ENCODE measurements around the gene ZMIZ1.
A peak's percentile ranks its signal among the peaks of the same experiment; 100 is the strongest.

The ZMIZ1 gene

DNA sequence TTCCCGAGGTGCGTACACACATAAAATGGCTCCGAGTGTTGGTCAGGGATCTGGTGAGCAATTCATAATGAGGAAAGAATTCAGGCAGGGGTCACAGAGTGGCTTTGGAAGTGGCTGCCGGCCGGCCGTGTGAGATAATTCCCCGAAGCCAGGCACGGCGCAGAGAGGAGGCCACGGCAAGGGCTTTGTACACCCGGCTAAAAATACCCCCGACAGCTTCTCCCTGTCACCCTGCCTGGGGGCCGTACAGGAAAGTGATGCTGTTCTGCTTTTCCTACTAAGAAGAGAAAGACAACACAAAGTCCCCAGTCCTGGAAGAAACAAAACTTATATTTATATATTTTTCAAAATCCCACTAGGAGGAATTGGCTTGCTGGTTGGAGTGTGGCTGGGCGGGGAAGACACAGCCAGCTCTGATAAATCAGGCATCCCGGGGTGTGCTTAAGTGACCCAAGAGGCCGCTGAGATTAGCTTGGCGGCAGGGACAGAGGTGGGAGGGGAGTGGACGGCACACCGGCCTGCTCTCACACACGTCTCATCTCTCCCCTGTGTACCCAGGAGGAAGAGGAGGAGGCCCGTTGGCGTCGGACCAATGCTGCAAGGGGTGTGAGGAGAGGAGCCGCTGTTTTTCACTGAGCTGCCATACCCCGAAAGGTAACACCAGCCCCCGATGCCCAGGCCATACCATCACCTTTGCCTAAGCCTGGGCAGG, 70.5 kb downstream of the ZMIZ1 start:
- DNase-seq (ENCODE audit: low spot score): no peak

DNA sequence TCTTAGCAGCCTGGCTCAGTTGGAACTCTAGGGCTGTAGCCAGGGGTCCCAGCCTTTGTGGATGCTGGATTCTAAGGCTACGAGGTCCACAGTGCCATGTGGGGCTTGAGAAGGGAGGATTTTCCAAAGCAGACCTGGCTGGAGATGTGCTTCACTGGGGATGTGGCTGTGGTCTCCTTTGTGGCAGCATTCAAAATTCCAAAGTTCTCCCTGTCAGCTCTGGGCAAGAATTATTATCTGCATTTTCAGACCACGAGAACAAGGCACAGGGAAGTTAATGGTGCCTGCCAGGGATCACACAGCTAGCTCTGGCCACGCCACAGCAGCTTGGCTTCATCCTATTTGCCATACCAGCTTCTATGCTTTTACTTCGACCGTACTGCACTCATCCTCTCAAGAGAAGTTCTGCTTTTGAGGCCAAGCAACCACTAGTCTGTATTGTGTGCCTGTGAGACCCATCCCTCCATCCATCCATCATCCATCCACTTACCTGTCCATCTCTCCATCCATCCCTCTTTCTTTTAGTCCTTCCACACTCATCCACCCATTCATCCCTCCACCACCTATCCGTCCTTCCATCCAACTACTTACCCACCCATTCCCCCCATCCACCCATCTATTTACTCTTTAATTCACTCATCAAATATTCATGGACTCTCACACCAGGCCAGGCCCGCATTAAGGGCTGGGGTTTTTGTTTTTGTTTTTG, 71.5 kb downstream of the ZMIZ1 start:
- DNase-seq (ENCODE audit: low spot score): no peak

DNA sequence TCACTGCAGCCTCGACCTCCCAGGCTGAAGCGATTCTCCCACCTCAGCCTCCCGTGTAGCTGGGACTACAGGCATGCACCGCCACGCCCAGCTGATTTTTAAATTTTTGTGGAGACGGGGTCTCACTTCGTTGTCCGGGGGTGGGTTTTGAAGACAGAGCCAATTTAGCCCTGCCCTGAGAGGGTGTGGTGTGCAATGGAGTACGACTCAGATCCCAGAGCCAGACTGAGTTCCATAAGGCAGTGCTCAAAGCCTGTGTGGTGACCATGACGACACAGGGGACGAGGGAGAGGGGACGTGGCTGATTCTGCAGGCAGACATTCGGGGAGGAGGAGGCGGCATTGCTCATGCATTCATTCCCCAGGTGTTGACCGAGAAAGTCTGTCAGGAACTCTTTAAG, 72.1 kb downstream of the ZMIZ1 start:
- no peak for DNase-seq (ENCODE audit: low spot score)

DNA sequence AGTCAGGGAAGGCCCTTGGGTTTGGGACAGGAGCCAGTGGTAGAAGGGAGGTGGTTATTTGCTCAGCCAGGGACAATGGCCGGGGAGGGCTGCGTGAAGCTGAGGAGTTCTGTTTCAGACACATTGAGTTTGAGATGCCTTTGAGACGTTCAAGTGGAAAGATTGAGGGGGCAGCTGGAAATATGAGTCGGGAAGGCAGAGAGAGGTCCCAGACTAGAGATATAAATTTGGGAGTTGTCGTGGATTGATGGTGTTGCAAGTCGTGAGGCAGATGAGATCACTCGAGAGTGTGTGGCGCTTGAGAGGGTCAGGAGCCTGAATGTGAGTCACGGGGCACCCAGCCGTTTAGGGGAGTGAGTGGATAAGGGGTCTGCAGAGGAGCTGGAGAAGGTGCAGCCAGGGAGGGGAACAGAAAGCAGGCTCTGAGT, 73.3 kb downstream of the ZMIZ1 start:
- DNase-seq (ENCODE audit: low spot score): no peak

DNA sequence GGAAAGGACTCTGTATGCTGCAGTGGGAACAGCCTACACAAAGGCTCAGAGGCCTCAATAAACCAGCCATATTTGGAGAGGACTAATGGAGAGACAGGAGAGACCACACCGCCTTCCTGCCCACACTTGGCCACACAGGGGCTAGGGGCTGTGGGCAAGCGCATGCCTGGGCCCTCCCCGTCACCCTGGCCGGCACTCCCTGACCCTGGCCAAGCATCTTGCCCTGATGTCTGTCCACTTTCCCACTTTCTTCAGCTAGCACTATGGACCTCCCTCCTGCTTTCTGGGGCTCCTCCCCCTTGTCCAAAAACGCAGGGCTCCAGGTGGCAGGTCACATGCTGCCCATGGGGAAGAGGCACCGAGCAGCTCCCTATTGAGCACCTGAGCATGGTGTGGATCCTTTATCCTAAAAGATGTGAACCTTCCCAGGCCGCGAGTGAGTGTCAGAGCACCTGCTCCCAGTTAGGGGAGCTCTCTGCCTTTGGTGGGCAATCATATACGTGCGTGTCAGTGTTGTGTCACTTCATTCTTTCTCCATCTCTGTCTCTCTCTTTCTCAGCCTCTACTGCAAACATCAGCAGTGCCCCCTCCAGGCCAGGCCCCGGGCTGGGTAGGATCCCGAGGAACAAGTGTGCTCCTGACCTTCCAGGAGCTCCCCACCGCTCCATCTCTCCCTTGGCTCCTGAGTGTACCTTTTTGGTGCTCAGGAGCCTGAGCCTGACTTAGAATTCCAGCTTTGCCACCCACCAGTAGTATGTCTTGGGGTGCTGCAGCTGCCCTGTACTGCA, 74.0 kb downstream of the ZMIZ1 start:
- DNase-seq (ENCODE audit: low spot score): no peak

DNA sequence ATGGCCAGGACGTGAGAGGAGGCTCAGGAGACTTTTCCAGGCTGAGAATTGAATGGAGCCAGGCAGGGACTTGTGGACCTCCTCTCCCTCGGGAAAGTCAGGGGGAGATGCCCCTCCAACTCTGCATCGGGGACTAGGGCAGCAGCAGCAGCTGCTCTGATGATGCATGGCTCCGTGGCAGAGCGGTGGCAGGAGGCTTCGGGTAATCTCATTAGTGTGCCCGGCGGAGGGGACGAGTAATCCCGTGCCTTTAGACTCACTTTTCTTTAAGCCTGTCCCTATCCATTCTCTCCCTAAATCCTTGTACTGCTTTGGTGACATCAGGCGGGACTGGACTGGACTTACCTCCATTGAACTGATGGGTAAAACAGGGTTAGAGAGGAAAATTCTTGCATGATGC, 75.1 kb downstream of the ZMIZ1 start:
- peak; percentile 79 for DNase-seq (ENCODE audit: low spot score)

DNA sequence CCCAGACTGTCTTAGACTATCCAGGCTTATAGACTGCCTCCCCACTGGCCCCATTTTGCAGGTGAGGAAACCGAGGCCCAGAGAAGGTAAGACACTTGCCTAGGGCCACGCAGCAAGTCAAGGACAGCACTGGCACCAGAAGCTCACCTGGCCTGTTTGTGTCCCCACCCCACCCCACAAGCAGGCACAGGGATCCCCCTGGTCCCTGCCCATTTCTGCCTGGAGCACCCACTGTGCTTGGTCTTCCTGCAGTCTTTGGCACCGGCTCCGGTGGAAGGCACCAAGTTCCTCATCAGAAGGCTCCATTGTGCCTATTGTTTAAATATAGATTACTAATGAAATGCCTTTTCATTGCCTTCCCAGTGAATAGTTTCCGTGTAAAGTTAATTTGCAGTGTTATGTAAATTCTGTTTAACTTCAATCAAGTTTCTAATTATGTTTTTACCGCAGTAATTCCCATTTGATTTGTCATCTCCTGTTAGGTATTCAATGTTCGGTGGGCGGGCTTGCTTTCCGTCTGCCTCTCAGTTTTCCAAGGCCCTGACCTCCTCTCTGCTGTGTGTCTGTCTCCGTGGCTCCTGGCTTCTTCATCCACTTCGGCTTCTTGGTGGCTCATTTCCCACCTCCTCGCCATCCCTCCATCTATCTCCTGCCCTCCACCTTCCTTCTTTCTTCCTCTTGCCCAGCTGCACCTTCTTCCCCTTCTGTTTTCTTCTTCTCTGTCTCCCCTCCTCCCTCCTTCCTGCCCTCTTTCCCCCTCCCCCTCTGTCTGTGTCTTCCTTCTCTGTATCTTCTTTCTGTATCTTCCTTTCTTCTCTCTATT, 75.8 kb downstream of the ZMIZ1 start:
- no peak for DNase-seq (ENCODE audit: low spot score)

DNA sequence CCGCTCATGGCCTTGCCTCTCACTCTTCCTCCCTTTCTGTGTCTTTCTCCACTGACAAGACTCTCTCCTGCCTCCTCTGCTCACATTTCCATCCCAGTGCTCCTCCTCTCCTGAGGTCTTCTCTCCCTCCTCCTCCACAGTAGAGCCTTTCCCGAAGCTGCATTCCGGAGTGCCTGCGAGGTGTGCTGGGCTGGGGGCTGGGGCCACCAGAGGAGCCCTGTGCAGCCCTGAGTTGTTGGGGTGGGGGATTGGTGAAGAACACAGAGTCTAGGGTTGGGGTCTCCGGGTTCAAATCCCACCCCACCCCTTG, 76.4 kb downstream of the ZMIZ1 start:
- no peak for DNase-seq (ENCODE audit: low spot score)

DNA sequence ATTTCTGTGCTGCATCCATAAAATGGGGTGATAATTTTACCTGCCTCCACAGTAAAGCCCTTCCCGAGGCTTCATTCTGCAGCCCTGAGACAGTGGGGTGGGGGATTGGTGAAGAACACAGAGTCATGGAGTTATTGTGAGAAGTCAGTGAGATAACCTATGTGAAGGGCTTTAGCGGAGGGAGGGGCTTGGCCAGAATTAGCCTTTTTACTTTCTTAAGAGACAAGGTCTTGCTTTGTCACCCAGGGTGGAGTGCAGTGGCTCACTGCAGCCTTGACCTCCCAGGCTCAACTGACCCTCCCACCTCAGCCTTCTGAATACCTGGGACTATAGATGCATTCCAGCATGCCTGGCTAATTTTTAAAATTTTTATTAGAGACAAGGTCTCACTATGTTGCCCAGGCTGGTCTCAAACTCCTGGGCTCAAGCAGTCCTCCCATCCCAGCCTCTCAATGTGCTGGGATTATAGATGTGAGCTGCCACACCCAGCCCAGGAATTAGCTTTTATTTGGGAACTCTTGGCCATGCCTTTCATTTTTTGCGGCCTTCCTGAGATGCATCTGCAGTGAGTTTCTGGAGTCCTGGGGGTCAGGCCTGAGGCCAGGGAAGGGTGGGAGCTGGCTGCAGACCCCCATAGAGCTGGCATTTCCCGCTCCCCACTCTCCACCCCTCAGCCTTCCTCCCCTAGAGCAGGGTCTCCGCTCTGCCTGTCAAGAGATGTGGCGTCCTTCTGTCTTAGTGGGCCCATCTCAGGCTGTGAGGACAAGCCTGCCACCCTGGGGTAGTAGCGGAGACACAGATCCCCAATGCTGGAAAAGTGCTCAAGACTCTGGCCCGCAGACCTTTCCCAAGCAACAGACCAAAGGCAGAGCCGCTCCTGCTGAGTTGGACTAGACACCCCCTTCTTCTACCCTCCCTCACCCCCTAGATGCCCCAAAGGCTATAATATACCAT, 77.0 kb downstream of the ZMIZ1 start:
- DNase-seq (ENCODE audit: low spot score): no peak

DNA sequence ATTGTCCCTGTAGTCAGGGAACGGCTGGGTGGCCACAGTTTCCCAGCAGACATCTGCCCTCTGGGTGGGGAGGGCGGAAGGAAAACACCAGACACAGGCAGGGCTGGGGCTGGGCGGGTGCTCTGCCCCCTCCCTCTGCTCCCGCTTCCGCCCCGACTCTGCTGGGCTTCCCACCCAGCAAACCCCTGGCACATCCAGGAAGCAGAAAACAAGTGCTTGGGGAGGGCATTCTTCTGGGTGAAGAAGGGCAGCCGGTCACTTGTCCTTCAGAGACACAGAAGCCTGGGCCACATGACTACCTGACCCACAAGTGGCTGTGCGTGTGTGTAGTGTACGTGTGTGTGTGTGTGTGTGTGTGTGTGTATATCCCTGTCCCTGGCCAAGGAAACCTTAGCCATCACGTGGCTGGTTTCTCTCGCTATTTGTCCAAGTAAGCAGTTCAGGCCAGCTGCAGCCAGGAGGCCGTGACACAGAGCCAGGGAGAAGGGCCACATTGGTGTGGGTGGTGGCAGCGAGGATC, 77.9 kb downstream of the ZMIZ1 start:
- no peak for DNase-seq (ENCODE audit: low spot score)

DNA sequence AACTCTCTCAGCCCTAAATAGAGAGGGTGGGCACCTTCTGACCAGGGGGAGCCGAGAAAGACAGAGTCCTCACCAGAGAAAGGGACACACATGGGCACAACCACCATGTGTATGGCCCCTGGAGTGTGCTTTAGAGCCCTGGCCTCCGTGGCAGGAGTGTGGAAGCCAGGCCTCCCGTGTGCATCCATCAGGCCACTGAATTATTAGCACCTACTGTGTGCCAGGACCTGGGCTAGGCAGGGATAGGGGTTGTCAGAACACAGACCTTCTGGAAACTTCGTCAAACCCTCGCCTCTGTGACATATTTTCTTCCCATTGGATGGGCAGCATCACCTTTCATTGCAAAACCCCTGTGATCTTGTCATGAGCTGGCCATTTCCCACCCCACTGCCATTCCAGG, 78.5 kb downstream of the ZMIZ1 start:
- DNase-seq (ENCODE audit: low spot score): no peak

DNA sequence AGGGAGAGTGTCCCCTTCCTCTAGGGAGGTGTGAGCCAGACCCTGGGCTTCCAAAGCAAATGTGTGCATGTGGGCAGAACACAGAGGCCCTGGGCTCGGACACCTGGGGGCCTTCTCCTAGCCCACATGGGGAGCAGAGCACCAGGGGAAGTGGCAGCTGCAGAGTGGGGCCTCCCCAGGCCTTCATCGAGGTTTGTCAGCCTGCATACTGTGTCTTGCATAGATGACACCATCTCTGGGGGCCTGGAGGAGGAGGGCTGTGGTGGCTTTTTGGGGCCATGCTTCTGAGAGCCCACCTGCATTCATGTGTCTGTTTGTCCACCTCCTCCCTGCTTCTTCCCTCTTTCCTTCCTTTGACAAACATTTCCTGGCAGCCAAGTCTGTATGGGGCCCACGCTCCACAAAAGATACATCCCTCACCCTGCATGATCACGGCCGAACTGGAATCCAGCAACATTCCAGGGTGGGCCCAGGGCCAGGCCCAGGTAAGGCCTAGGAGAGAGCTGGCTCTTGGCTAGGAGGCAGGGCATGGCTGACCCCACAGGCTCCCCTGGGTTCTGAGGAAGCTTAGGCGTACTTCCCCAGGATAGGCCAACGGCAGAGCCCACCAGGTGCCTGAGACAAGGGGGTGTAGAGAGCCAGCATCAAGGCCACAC, 79.2 kb downstream of the ZMIZ1 start:
- DNase-seq (ENCODE audit: low spot score): no peak

DNA sequence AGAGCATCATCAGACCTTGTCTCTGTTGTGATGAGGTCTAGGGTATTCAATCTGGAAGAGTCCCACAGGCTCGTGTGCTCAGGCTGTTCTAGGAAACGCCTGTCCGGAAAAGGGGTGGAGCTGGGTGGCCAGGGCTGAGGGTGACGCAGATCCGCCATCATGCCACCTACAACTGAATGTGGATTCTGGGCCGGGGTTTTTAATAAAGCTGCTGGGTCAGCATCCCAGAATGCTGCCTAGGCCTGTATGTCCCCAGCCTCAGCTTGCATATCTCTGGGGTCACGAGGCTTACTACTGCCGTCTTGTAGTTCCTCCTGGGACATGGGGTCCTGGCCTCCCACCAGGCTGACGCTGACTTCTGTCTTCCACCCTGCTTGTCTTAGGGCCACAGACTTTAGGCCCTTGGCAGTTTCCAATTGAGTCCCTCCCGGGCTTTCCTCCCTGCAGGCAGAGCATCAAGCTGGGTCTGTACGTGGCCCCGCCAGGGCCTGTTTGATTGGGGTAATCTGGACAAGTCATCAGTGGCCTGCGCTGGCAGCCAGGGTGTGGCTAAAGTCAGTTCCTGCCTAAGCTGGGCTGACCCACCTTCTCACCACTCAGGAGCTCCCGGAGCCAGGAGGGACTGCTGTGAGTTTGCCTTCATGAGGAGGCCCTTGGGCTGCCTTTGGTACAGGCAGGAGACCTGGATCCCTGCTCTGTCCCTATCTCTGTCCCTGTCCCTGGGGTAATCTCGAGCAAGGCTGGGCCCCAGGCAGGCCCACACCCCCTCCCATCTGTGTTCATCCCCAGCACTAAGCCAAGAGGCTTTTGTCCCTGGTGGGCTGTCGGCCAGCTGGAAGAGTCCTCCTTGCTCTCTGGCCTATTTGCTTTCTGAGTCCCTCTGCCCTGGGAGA, 79.9 kb downstream of the ZMIZ1 start:
- peak; percentile 55 for DNase-seq (ENCODE audit: low spot score)

DNA sequence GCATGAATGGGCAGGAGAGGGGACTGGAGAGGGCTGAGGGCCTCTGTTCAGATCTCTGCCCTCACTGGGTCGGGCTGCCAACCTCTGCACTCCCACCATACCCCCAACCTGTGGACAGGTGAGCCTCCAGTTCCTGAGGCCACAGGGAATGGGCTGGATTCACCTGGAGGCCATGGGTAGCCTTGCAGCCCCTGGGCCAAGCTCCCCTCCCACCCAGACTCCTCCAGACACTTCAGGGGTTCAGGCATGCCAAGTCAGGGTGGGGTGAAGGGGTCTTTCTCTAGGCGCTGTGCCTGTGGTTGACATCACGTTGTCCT, 80.5 kb downstream of the ZMIZ1 start:
- DNase-seq (ENCODE audit: low spot score): no peak

DNA sequence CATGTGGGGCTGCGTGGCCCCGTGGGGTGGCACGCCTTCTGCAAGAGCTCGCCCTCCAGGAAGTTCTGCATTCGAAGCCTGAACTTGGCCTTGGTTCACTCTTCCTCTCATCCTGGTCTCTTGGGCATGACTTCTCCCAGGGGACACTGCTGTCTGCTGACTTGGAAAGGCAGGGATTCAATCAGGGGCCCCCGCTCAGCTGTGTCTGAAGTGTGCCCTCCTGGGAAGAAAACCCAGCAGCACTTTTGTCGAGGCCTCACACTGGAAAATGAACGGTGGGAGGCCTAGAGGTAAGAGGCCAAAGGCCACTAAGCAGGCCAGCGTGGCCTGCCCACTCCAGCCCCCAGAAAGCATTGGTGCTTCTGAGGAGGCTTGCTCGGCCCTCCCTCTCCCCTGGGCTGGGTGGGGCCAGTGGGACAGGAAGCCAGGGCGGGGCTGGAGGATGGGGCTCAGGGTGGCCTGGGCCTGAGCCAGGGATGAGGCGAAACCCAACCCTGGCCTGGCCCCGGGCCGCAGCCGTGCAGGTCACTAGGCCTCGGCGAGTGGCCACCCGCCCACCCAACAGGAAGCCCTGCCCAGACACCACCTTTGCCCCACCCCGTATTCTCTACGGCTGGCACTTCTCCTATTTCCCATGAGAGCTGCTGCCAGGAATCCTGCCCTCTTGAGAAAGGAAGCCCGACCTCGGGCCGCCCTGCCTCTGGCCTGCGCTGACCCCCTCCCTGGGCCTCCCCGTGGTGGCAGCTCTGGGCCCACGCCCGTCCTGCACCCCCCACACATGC, 81.1 kb downstream of the ZMIZ1 start:
- peak; percentile 59 for DNase-seq (ENCODE audit: low spot score)

DNA sequence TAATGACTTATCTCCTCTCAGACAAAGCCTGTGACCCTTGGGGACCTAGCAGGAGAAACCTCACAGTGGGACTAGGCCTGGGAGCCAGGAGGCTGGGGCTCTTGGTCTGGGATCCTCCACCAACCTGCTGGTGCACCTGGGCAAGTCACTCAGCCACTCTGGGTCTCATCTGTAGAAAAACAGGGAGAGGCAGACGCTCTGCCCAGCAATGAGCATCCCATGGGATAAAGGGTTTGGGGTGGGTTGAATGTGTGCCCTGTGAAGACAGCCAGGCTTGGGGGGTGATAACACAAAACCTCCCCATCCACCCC, 81.6 kb downstream of the ZMIZ1 start:
- DNase-seq (ENCODE audit: low spot score): no peak

DNA sequence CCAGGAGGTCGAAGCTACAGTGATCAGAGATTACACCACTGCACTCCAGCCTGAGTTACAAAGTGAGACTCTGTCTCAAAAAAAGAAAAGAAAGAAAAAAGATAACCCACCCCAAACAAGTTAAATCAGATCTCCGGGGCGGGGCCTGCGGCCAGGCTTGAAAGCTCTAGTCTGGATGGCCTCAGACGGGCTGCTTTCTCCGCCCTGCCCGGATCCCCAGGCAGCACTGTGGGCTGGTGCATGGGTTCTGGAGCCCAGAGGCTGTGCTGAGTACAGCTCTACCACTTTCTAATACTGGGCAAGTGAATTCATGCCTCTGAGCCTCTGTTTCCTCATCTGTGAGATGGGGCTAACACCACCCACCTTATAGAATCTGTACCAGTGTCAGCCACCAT, 83.7 kb downstream of the ZMIZ1 start:
- no peak for DNase-seq (ENCODE audit: low spot score)

DNA sequence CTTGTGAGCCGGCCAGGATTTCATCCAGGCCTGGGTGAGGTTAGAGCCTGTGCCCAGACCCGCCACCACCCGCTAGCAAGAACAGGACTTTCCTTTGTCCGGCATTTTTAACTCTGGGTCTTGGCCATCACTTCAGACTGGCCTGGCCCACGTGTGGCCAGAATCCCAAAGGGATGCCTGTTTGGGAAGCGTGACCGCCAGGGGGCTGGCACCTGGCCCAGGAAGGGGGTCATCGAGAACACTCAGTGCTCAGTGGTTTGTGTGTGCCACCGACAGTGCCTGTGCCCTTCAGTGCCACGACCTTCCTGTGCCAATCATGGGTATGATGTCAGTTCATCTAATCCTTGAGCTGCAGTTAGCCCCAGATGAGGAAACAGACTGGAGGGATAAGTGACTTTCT, 85.0 kb downstream of the ZMIZ1 start:
- no peak for DNase-seq (ENCODE audit: low spot score)

All from D341Med (cell line).